Measurements from ENCODE around the gene MLC1. TPM values are rescaled to one million over a fixed set of nuclear protein-coding genes. Genes with fewer than 3 reads are reported as not detected.
A peak's percentile ranks its signal among the peaks of the same experiment; 100 is the strongest.

Gene MLC1
- total RNA-seq, 4 donors from 2014 or later: under 0.01 to 0.70 TPM; not detected in 2

DNA sequence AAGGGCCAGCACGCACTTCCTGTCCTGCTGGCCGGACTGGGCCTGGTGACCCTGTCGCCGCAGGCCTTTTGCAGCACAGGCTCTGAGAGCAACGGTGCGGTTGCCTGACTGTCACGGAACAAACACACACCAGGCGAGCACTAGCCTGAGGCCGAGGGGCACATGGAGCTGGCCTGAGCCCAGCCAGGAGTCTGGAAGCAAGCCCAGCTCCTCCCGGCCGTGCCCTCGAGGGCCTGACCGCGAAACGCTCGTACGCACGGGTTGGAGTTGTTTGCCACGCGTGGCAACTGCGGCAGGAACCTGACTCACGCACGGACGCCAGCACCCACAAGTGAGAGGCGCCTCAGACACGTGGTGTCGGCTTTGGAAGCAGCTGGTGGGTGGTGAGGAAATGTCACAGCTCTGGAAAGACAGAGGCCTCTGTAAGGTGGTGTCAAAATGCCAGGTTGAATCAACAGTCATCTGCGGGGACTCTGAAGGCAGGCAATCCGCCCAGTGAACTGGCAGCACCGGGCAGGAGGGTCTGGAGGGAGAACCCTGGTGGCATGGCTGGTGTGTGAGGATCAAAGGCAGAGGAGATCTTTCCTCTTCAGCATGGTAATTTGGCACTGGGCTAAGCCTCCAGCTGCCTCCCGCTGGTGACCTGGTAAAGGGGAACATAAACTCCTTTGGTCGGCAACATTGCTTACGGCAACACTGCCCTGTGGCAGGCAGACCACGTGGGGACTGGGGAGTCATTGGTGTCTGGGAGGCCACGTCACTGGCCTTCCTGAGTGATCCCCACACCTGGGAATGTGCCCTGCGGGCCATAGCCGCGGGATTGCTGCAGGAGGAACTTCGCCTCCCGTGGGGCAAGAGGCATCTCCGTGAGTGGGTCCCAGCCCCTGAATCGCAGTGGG, 57.3 kb downstream of the MLC1 start:
- H3K9me3 ChIP-seq: no peaks in the 10 kb centered on the region
- H3K36me3 ChIP-seq: no peaks in the 10 kb centered on the region
- intact Hi-C loops (cut with DNase I): loop anchor here (2.0 kb wide), 1 partner anchor 99 kb away; no protein-coding TSS in a partner anchor
- 29 to 45% methylated on average over 11 to 26 of the region's 42 CpGs for WGBS, 2 donors
- H3K4me1 ChIP-seq: peaks cover 5 to 24% (median 14%) of the 10 kb centered on the region in 3 donors
- peak overlapping the region in 2 of 4 donors; percentile 9 to 39 for H3K27ac ChIP-seq
- H3K27me3 ChIP-seq: peaks cover 0 to 85% (median 0%) of the 10 kb centered on the region in 4 donors
- TF ChIP-seq POLR2A (IDR thresholded peaks at IDR 0.05): no peak
- TF ChIP-seq, protein P1, sequence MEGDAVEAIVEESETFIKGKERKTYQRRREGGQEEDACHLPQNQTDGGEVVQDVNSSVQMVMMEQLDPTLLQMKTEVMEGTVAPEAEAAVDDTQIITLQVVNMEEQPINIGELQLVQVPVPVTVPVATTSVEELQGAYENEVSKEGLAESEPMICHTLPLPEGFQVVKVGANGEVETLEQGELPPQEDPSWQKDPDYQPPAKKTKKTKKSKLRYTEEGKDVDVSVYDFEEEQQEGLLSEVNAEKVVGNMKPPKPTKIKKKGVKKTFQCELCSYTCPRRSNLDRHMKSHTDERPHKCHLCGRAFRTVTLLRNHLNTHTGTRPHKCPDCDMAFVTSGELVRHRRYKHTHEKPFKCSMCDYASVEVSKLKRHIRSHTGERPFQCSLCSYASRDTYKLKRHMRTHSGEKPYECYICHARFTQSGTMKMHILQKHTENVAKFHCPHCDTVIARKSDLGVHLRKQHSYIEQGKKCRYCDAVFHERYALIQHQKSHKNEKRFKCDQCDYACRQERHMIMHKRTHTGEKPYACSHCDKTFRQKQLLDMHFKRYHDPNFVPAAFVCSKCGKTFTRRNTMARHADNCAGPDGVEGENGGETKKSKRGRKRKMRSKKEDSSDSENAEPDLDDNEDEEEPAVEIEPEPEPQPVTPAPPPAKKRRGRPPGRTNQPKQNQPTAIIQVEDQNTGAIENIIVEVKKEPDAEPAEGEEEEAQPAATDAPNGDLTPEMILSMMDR (IDR thresholded peaks at IDR 0.05): no peak
- DNase-seq: no peak
- H3K4me3 ChIP-seq: no peak overlapping the region

DNA sequence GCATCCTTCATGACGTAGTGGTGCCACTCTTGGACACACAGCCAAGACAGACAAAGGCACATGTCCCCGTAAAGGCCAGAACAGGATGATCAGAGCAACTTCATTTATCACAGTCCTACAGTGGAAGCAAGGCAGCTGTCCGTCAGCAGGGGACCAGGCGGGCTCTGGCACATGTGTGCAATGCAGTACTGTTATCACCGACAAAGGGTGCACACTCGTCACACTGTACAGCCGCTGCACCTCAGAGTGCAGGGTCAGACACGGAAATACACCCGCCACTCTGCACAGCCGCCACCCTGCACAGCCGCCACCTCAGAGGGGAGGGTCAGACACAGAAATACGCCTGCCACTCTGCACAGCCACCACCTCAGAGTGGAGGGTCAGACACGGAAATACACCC, 59.2 kb downstream of the MLC1 start:
- intact Hi-C loops (cut with DNase I): loop anchor here (2.0 kb wide), 1 partner anchor 97 kb away; no protein-coding TSS in a partner anchor
- Histone ChIP-seq H3K27ac (no peak overlapping the region), H3K9me3 (no peaks in the 10 kb centered on the region), H3K27me3 (peaks cover 0 to 75% (median 0%) of the 10 kb centered on the region in 4 donors), H3K36me3 (no peaks in the 10 kb centered on the region), H3K4me3 (no peak overlapping the region), H3K4me1 (peaks cover 5 to 24% (median 14%) of the 10 kb centered on the region in 3 donors)
- TF ChIP-seq, protein P1 (IDR thresholded peaks at IDR 0.05): no peak
- no peak for TF ChIP-seq POLR2A (IDR thresholded peaks at IDR 0.05)
- 71 to 77% methylated on average over 3 to 5 of the region's 13 CpGs for WGBS, 2 donors
- DNase-seq: no peak

DNA sequence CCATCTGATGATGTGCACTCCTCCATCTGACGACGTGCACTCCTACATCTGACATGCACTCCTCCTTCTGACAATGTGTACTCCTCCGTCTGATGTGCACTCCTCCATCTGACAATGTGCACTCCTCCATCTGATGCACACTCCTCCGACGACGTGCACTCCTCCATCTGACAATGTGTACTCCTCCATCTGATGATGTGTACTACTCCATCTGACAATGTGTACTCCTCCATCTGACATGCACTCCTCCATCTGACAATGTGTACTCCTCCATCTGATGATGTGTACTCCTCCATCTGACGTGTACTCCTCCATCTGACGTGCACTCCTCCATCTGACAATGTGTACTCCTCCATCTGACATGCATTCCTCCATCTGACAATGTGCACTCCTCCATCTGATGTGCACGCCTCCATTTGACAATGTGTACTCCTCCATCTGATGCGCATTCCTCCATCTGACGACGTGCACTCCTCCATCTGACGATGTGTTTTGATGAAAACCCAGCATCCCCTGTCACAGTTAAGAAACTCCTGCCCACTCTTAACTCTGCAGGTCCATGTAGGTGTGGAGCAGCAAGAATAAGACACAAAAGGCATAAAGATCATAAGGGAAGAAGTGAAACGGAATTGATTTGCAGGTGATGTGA, 62.9 kb downstream of the MLC1 start:
- 80 to 82% methylated on average over 13 to 14 of the region's 14 CpGs for WGBS, 2 donors
- intact Hi-C loops (cut with DNase I): no loop called here
- no peak overlapping the region for H3K27ac ChIP-seq

DNA sequence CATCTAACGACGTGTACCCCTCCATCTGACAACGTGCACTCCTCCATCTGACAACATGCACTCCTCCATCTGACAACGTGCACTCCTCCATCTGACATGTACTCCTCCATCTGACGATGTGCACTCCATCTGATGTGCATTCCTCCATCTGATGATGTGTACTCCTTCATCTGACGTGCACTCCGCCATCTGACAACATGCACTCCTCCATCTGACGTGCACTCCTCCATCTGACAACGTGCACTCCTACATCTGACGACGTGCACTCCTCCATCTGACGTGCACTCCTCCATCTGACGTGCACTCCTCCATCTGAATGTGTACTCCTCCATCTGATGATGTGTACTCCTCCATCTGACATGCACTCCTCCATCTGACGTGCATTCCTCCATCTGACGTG, 64.6 kb downstream of the MLC1 start:
- DNase-seq: no peak
- Histone ChIP-seq H3K9me3 (no peaks in the 10 kb centered on the region), H3K4me1 (peaks cover 0 to 3% (median 2%) of the 10 kb centered on the region in 3 donors), H3K27ac (no peak overlapping the region), H3K27me3 (peaks cover 0 to 70% (median 11%) of the 10 kb centered on the region in 4 donors), H3K36me3 (no peaks in the 10 kb centered on the region), H3K4me3 (no peak overlapping the region)
- intact Hi-C loops (cut with DNase I): no loop called here
- 87 to 90% methylated on average over 15 of the region's 15 CpGs for WGBS, 2 donors
- no peak for TF ChIP-seq POLR2A (IDR thresholded peaks at IDR 0.05)

More for the DNA sequence above, 62.9 kb downstream of the MLC1 start:
- H3K4me3 ChIP-seq: no peak overlapping the region
- TF ChIP-seq, protein P1 (IDR thresholded peaks at IDR 0.05): no peak
- TF ChIP-seq POLR2A (IDR thresholded peaks at IDR 0.05): no peak
- H3K36me3 ChIP-seq: no peaks in the 10 kb centered on the region
- peaks cover 0 to 2% (median 0%) of the 10 kb centered on the region in 3 donors for H3K4me1 ChIP-seq
- DNase-seq: no peak
- H3K27me3 ChIP-seq: peaks cover 0 to 69% (median 1%) of the 10 kb centered on the region in 4 donors
- H3K9me3 ChIP-seq: no peaks in the 10 kb centered on the region

DNA sequence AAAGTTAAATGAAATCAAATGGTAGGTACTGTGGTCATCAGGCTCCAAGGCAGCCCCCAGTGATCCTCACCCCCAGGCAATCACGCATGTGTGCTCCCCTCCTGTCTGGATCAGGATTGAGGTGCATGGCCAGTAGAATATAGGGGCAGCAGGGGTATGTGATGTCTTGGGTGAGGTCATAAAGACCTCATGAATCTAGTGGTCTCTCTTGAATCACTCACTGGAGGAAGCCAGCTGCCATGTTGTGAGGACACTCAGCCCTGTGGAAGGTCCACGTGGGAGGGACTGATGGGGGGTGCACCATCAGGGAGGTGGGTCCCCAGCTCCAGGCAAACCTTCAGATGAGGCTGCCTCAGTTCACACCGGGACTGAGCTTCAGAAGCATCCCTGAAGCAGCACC, 65.9 kb downstream of the MLC1 start:
- H3K9me3 ChIP-seq: no peaks in the 10 kb centered on the region
- H3K4me1 ChIP-seq: peaks cover 8 to 15% (median 9%) of the 10 kb centered on the region in 3 donors
- H3K27ac ChIP-seq: no peak overlapping the region
- WGBS, 2 donors: 64 to 77% methylated on average over 2 to 3 of the region's 3 CpGs
- no peak overlapping the region for H3K4me3 ChIP-seq
- DNase-seq: no peak
- no peaks in the 10 kb centered on the region for H3K36me3 ChIP-seq
- TF ChIP-seq, protein P1 (IDR thresholded peaks at IDR 0.05): no peak
- no peak for TF ChIP-seq POLR2A (IDR thresholded peaks at IDR 0.05)
- intact Hi-C loops (cut with DNase I): no loop called here
- H3K27me3 ChIP-seq: peaks cover 2 to 71% (median 17%) of the 10 kb centered on the region in 4 donors

Measured in esophagus squamous epithelium (tissue), 5 donors.